Liver (tissue), 9 donors: ENCODE results near the gene PARD3. TPM values are rescaled to one million over a fixed set of nuclear protein-coding genes. Genes with fewer than 3 reads are reported as not detected.

Source experiments
- DNase-seq: peaks from one replicate; pipeline ENCODE4 v3.0.0-alpha.2; 2017; ENCODE audit warnings: low spot score
- H3K27ac ChIP-seq, 2 donors: one replicate each; pipeline ENCODE4 v1.7.0; 2013; ENCODE audit warnings: inconsistent platforms in 2 of 2, low read length in 2 of 2, control low read depth in 1 of 2, low read depth in 1 of 2, mild to moderate bottlenecking in 1 of 2
- H3K27me3 ChIP-seq, 4 donors: one replicate each; pipeline versions ENCODE4 v1.6.1 to v1.7.0; 2013; ENCODE audit warnings: low read length in 3 of 4, inconsistent platforms in 1 of 4, mild to moderate bottlenecking in 1 of 4, moderate library complexity in 1 of 4; ENCODE audit not compliant: control insufficient read depth in 4 of 4, insufficient read depth in 4 of 4
- H3K36me3 ChIP-seq, 4 donors: one replicate each; pipeline versions ENCODE4 v1.6.1 to v1.7.0; 2013; ENCODE audit warnings: low read length in 3 of 4, mild to moderate bottlenecking in 3 of 4, low read depth in 1 of 4, moderate library complexity in 1 of 4; ENCODE audit not compliant: control insufficient read depth in 4 of 4, insufficient read depth in 3 of 4
- H3K4me1 ChIP-seq, 4 donors: one replicate each; pipeline versions ENCODE4 v1.6.1 to v1.7.0; 2013; ENCODE audit warnings: low read length in 3 of 4, mild to moderate bottlenecking in 3 of 4, moderate library complexity in 1 of 4; ENCODE audit not compliant: control insufficient read depth in 4 of 4, insufficient read depth in 4 of 4
- H3K4me3 ChIP-seq, 3 donors: one replicate each; pipeline versions ENCODE4 v1.6.1 to v1.7.0; 2013; ENCODE audit warnings: low read length in 3 of 3, control low read depth in 1 of 3, low read depth in 1 of 3, mild to moderate bottlenecking in 1 of 3
- H3K9ac ChIP-seq, 2 donors: one replicate each; pipeline ENCODE4 v1.7.0; 2013; ENCODE audit warnings: low read length in 2 of 2, mild to moderate bottlenecking in 2 of 2, moderate library complexity in 2 of 2, control low read depth in 1 of 2, low read depth in 1 of 2
- H3K9me3 ChIP-seq, 4 donors: one replicate each; pipeline versions ENCODE4 v1.6.1 to v1.7.0; 2013; ENCODE audit warnings: low read length in 3 of 4; ENCODE audit not compliant: control insufficient read depth in 4 of 4
- ATF3 ChIP-seq: IDR thresholded peaks from 2 replicates; pipeline ENCODE4 v1.6.1; 2016; ENCODE audit warnings: antibody characterized with exemption
- CTCF ChIP-seq: fragments of 150-350 bp; IDR thresholded peaks from 2 replicates; pipeline ENCODE4 v1.5.1; 2017; ENCODE audit warnings: improper control_type of control experiment, low read depth, low read length; ENCODE audit not compliant: missing input control
- EGR1 ChIP-seq, 2 donors: IDR thresholded peaks; 2 replicates each; pipeline ENCODE4 v1.6.1; 2016 to 2018; ENCODE audit warnings: antibody characterized with exemption in 2 of 2, low read depth in 2 of 2
- FOXA1 ChIP-seq: IDR thresholded peaks from 2 replicates; pipeline ENCODE4 v1.6.1; 2016; ENCODE audit warnings: antibody characterized with exemption
- FOXA2 ChIP-seq: IDR thresholded peaks from 2 replicates; pipeline ENCODE4 v1.6.1; 2016; ENCODE audit warnings: antibody characterized with exemption
- GABPA ChIP-seq, 2 donors: IDR thresholded peaks in 1 of 2; conservative IDR thresholded peaks in 1 of 2; 2 replicates each; pipeline ENCODE4 v1.6.1; 2016; ENCODE audit warnings: antibody characterized with exemption in 2 of 2, mild to moderate bottlenecking in 1 of 2, moderate library complexity in 1 of 2
- HNF4A ChIP-seq, 2 donors: conservative IDR thresholded peaks; 2 replicates each; pipeline ENCODE4 v1.6.1; 2016; ENCODE audit warnings: antibody characterized with exemption in 2 of 2, mild to moderate bottlenecking in 2 of 2
- HNF4G ChIP-seq: IDR thresholded peaks from 2 replicates; pipeline ENCODE4 v1.6.1; 2016; ENCODE audit warnings: antibody characterized with exemption
- JUND ChIP-seq, 2 donors: IDR thresholded peaks; 2 replicates each; pipeline ENCODE4 v1.6.1; 2016; ENCODE audit warnings: antibody characterized with exemption in 2 of 2
- MAX ChIP-seq: IDR thresholded peaks from 2 replicates; pipeline ENCODE4 v1.6.1; 2016; ENCODE audit warnings: antibody characterized with exemption
- NR2F2 ChIP-seq: IDR thresholded peaks from 2 replicates; pipeline ENCODE4 v1.6.1; 2016; ENCODE audit warnings: antibody characterized with exemption
- RAD21 ChIP-seq, 2 donors: IDR thresholded peaks; 2 replicates each; pipeline ENCODE4 v1.6.1; 2016; ENCODE audit warnings: antibody characterized with exemption in 2 of 2, mild to moderate bottlenecking in 2 of 2
- RXRA ChIP-seq, 2 donors: IDR thresholded peaks; 2 replicates each; pipeline ENCODE4 v1.6.1; 2017 to 2018; ENCODE audit warnings: antibody characterized with exemption in 2 of 2, mild to moderate bottlenecking in 1 of 2
- SP1 ChIP-seq: IDR thresholded peaks from 2 replicates; pipeline ENCODE4 v1.6.1; 2018; ENCODE audit warnings: antibody characterized with exemption, mild to moderate bottlenecking
- TAF1 ChIP-seq: conservative IDR thresholded peaks from 2 replicates; pipeline ENCODE4 v1.6.1; 2016; ENCODE audit warnings: antibody characterized with exemption, mild to moderate bottlenecking
- YY1 ChIP-seq: IDR thresholded peaks from 2 replicates; pipeline ENCODE4 v1.6.1; 2016; ENCODE audit warnings: antibody characterized with exemption, mild to moderate bottlenecking
- ZBTB33 ChIP-seq: IDR thresholded peaks from 2 replicates; pipeline ENCODE4 v1.6.1; 2016; ENCODE audit warnings: antibody characterized with exemption
- WGBS: extraction: QIAGEN DNeasy Blood & Tissue Kit; methylation state at CpG from one replicate; pipeline ENCODE4 v1.1.7; 2013; 5-methylcytosine and 5-hydroxymethylcytosine counted together
- polyA plus RNA-seq, 2 donors: library from polyadenylated mRNA; stranded (reverse) in 1 of 2; unstranded in 1 of 2; fragments of 200-250 nt in 1 of 2; fragments of >200 nt in 1 of 2; fragmentation: Nextera tagmentation in 1 of 2; extraction: Ambion mirVana in 1 of 2; gene quantifications; one replicate each; pipeline versions ENCODE4 v1.2.1 to v1.2.3, GENCODE V29; 2013 to 2015
- total RNA-seq, 2 donors: library from RNA; depleted of rRNA; stranded (reverse); fragments of >200 nt; gene quantifications; one replicate each; pipeline ENCODE4 v1.2.3, GENCODE V29; 2014
- TF ChIP-seq, protein P1 (sequence below): IDR thresholded peaks from 2 replicates; pipeline ENCODE4 v1.6.1; 2016; ENCODE audit warnings: antibody characterized with exemption, mild to moderate bottlenecking
- donor health status: healthy.
- donor health status: healthy.
- donor health status: healthy.
- donor health status: healthy.
- donor health status: healthy.

The PARD3 gene
- total and polyA plus RNA-seq, 4 donors = 12.3 to 43.8 (median 13.5) TPM

GRCh38 chr10:34126371-34127151, 688.5 kb downstream of the PARD3 start:
- peaks cover 0 to 3% (median 1%) of the 10 kb centered on the region in 4 donors for H3K36me3 ChIP-seq
- H3K9ac ChIP-seq = no peak overlapping the region
- no peak overlapping the region for H3K4me3 ChIP-seq
- no peak overlapping the region for H3K27ac ChIP-seq
- WGBS = 90% methylated on average over 1 of the region's 1 CpG
- TF ChIP-seq ZBTB33 (no peak), SP1 (no peak), ATF3 (no peak), NR2F2 (no peak), RXRA (IDR thresholded peaks at IDR 0.05) (no peak), FOXA1 (no peak), CTCF (no peak), RAD21 (IDR thresholded peaks at IDR 0.05) (no peak), GABPA (IDR thresholded peaks at IDR 0.05 in 1 of 2, conservative IDR thresholded peaks at IDR 0.05 in 1 of 2) (no peak), FOXA2 (no peak), EGR1 (IDR thresholded peaks at IDR 0.05; ENCODE audit: low read depth in 2 of 2) (no peak), HNF4G (no peak), TAF1 (no peak), YY1 (no peak), HNF4A (conservative IDR thresholded peaks at IDR 0.05) (no peak), MAX (no peak), JUND (IDR thresholded peaks at IDR 0.05) (no peak)
- TF ChIP-seq, protein P1, sequence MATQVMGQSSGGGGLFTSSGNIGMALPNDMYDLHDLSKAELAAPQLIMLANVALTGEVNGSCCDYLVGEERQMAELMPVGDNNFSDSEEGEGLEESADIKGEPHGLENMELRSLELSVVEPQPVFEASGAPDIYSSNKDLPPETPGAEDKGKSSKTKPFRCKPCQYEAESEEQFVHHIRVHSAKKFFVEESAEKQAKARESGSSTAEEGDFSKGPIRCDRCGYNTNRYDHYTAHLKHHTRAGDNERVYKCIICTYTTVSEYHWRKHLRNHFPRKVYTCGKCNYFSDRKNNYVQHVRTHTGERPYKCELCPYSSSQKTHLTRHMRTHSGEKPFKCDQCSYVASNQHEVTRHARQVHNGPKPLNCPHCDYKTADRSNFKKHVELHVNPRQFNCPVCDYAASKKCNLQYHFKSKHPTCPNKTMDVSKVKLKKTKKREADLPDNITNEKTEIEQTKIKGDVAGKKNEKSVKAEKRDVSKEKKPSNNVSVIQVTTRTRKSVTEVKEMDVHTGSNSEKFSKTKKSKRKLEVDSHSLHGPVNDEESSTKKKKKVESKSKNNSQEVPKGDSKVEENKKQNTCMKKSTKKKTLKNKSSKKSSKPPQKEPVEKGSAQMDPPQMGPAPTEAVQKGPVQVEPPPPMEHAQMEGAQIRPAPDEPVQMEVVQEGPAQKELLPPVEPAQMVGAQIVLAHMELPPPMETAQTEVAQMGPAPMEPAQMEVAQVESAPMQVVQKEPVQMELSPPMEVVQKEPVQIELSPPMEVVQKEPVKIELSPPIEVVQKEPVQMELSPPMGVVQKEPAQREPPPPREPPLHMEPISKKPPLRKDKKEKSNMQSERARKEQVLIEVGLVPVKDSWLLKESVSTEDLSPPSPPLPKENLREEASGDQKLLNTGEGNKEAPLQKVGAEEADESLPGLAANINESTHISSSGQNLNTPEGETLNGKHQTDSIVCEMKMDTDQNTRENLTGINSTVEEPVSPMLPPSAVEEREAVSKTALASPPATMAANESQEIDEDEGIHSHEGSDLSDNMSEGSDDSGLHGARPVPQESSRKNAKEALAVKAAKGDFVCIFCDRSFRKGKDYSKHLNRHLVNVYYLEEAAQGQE = no peak
- no peaks in the 10 kb centered on the region for H3K27me3 ChIP-seq
- DNase-seq = no peak
- peaks cover 3 to 31% (median 20%) of the 10 kb centered on the region in 4 donors for H3K4me1 ChIP-seq
- no peaks in the 10 kb centered on the region for H3K9me3 ChIP-seq
